CD14-positive monocyte (primary cell): Measurements from ENCODE around the gene CNTLN. TPM values are rescaled to one million over a fixed set of nuclear protein-coding genes. Genes with fewer than 3 reads are reported as not detected.
A peak's percentile ranks its signal among the peaks of the same experiment; 100 is the strongest.

Experiments
- DNase-seq, 3 donors: peaks; one replicate each; pipeline ENCODE4 v3.0.0-alpha.2; 2011 to 2022
- H2AFZ ChIP-seq: 2 replicates; pipeline ENCODE4 v1.6.0; 2012; ENCODE audit warnings: mild to moderate bottlenecking, low read depth, low read length, inconsistent platforms; ENCODE audit not compliant: insufficient read depth, poor library complexity, severe bottlenecking
- H3K27ac ChIP-seq, 2 donors: 1 replicate in 1 of 2; 2 replicates in 1 of 2; pipeline ENCODE4 v1.5.1; 2012 to 2013; ENCODE audit warnings: low read length in 2 of 2, control low read depth in 1 of 2, inconsistent platforms in 1 of 2, low read depth in 1 of 2, mild to moderate bottlenecking in 1 of 2
- H3K27me3 ChIP-seq, 2 donors: one replicate each; pipeline versions ENCODE4 v1.6.0 to v1.6.1; 2011 to 2013; ENCODE audit warnings: low read length in 2 of 2; ENCODE audit not compliant: control insufficient read depth in 2 of 2, insufficient read depth in 2 of 2
- H3K36me3 ChIP-seq, 2 donors: replicated peaks in 1 of 2; 1 replicate in 1 of 2; 2 replicates in 1 of 2; pipeline versions ENCODE4 v1.5.1 to v1.6.1; 2012 to 2013; ENCODE audit warnings: low read length in 2 of 2, control low read depth in 1 of 2, inconsistent platforms in 1 of 2, mild to moderate bottlenecking in 1 of 2; ENCODE audit not compliant: insufficient read depth in 2 of 2, control insufficient read depth in 1 of 2
- H3K4me1 ChIP-seq, 2 donors: 1 replicate in 1 of 2; 2 replicates in 1 of 2; pipeline versions ENCODE4 v1.5.1 to v1.6.1; 2012 to 2013; ENCODE audit warnings: low read length in 2 of 2, control low read depth in 1 of 2, inconsistent platforms in 1 of 2, mild to moderate bottlenecking in 1 of 2, moderate library complexity in 1 of 2; ENCODE audit not compliant: insufficient read depth in 2 of 2, control insufficient read depth in 1 of 2
- H3K4me2 ChIP-seq: replicated peaks from 2 replicates; pipeline ENCODE3; 2012; ENCODE audit warnings: low read length, moderate library complexity, mild to moderate bottlenecking; ENCODE audit not compliant: poor library complexity, severe bottlenecking; ENCODE audit errors: extremely low read depth
- H3K4me3 ChIP-seq, 3 experiments: fragments of 200-600 bp in 1 of 3; sonication (generic) in 1 of 3; replicated peaks in 1 of 3; 1 replicate in 2 of 3; 2 replicates in 1 of 3; pipeline ENCODE4 v1.5.1; 2011 to 2013; ENCODE audit warnings: low read length in 3 of 3, mild to moderate bottlenecking in 3 of 3, control low read depth in 2 of 3, low read depth in 2 of 3, inconsistent platforms in 1 of 3, moderate library complexity in 1 of 3
- H3K79me2 ChIP-seq: 2 replicates; pipeline ENCODE4 v1.6.0; 2012; ENCODE audit warnings: mild to moderate bottlenecking, control low read depth, inconsistent platforms, low read length, moderate library complexity; ENCODE audit not compliant: insufficient read depth
- H3K9ac ChIP-seq: 2 replicates; pipeline ENCODE4 v1.6.0; 2017; ENCODE audit warnings: low read length, mild to moderate bottlenecking; ENCODE audit not compliant: insufficient read depth, poor library complexity, severe bottlenecking
- H3K9me3 ChIP-seq, 2 donors: replicated peaks in 1 of 2; 1 replicate in 1 of 2; 2 replicates in 1 of 2; pipeline versions ENCODE4 v1.5.1 to v1.6.1; 2012 to 2013; ENCODE audit warnings: low read length in 2 of 2, control low read depth in 1 of 2; ENCODE audit not compliant: control insufficient read depth in 1 of 2, insufficient read depth in 1 of 2
- H4K20me1 ChIP-seq: 2 replicates; pipeline ENCODE4 v1.6.0; 2012; ENCODE audit warnings: mild to moderate bottlenecking, low read length, control low read depth, moderate library complexity; ENCODE audit not compliant: insufficient read depth
- H3K27ac Mint-ChIP-seq, 7 donors: one replicate each; pipeline ENCODE4 v1.8.0; 2020; ENCODE audit warnings: mild to moderate bottlenecking in 7 of 7, mixed read lengths in 7 of 7, moderate library complexity in 6 of 7, inconsistent platforms in 2 of 7
- H3K27me3 Mint-ChIP-seq, 3 donors: one replicate each; pipeline ENCODE4 v1.8.0; 2021 to 2022; ENCODE audit warnings: low read depth in 3 of 3, mild to moderate bottlenecking in 3 of 3, mixed read lengths in 3 of 3, moderate library complexity in 3 of 3, inconsistent platforms in 1 of 3
- H3K36me3 Mint-ChIP-seq, 2 donors: one replicate each; pipeline ENCODE4 v1.8.0; 2020; ENCODE audit warnings: mixed read lengths in 2 of 2, inconsistent platforms in 1 of 2, mild to moderate bottlenecking in 1 of 2
- H3K4me1 Mint-ChIP-seq: one replicate; pipeline ENCODE4 v1.8.0; 2020; ENCODE audit warnings: mild to moderate bottlenecking, mixed read lengths
- H3K4me3 Mint-ChIP-seq, 2 donors: one replicate each; pipeline ENCODE4 v1.8.0; 2020; ENCODE audit warnings: mild to moderate bottlenecking in 2 of 2, mixed read lengths in 2 of 2, moderate library complexity in 1 of 2
- H3K9me3 Mint-ChIP-seq, 7 donors: one replicate each; pipeline ENCODE4 v1.8.0; 2020 to 2022; ENCODE audit warnings: mixed read lengths in 7 of 7, mild to moderate bottlenecking in 6 of 7, moderate library complexity in 6 of 7, inconsistent platforms in 2 of 7
- CTCF ChIP-seq: fragments of 200-600 bp; IDR thresholded peaks from one replicate; pipeline ENCODE4 v1.8.0; 2022; ENCODE audit warnings: antibody characterized with exemption, mild to moderate bottlenecking
- WGBS: methylation state at CpG from one replicate; pipeline ENCODE4 v1.1.5; 2013; ENCODE audit warnings: missing lambda C conversion rate; ENCODE audit not compliant: insufficient coverage; 5-methylcytosine and 5-hydroxymethylcytosine counted together
- intact Hi-C, 2 donors: fragments of 100-400 bp; cut with micrococcal nuclease; formaldehyde crosslinking; loops; one replicate each; pipeline versions ENCODE4 v1.15.0 to v1.15.1; 2023
- polyA plus RNA-seq, 3 donors: library from polyadenylated mRNA; depleted of rRNA in 1 of 3; unstranded in 2 of 3; stranded (reverse) in 1 of 3; fragments of 300-500 nt in 2 of 3; fragments of >200 nt in 1 of 3; fragmentation: Illumina TruSeq in 2 of 3; gene quantifications; 1 replicate in 2 of 3; 2 replicates in 1 of 3; pipeline ENCODE4 v1.2.3, GENCODE V29; 2012 to 2021

Gene CNTLN
- polyA plus RNA-seq, 3 donors, result 2.2 to 5.6 (median 4.0) TPM

GRCh38 chr9:17130291-17130690 lies 4.5 kb upstream of the CNTLN start:
- Histone ChIP-seq H3K4me1 (peaks cover 13 to 18% of the 10 kb centered on the region in 2 donors), H3K27me3 (no peaks in the 10 kb centered on the region), H3K9me3 (no peaks in the 10 kb centered on the region), H3K79me2 (peaks cover 5% of the 10 kb centered on the region), H3K9ac (no peak overlapping the region), H3K4me3 (peak overlapping the region in 1 of 3 experiments; percentile 37), H3K27ac (peak overlapping the region in 1 of 2 donors; percentile 70), H2AFZ (peak overlapping the region; percentile 51), H3K36me3 (no peaks in the 10 kb centered on the region), H4K20me1 (no peaks in the 10 kb centered on the region), H3K4me2 (peak overlapping the region; percentile 54)
- no peak for TF ChIP-seq CTCF
- H3K27ac Mint-ChIP-seq, result peak overlapping the region in 5 of 7 donors; percentile 11 to 72 (median 37)
- H3K27me3 Mint-ChIP-seq, result peaks cover 2 to 4% (median 2%) of the 10 kb centered on the region in 3 donors
- intact Hi-C loops, result no loop called here
- peaks cover 19% of the 10 kb centered on the region for H3K4me1 Mint-ChIP-seq
- H3K4me3 Mint-ChIP-seq, result no peak overlapping the region
- peaks cover 0 to 2% of the 10 kb centered on the region in 2 donors for H3K36me3 Mint-ChIP-seq
- H3K9me3 Mint-ChIP-seq, result peaks cover 0 to 3% (median 0%) of the 10 kb centered on the region in 7 donors
- WGBS, result no CpG with 5 or more reads among the region's 4 CpGs
- peak; percentile 31 to 56 (median 44) for DNase-seq

GRCh38 chr9:17130725-17131124 lies 4.1 kb upstream of the CNTLN start:
- Histone ChIP-seq H4K20me1 (no peaks in the 10 kb centered on the region), H3K4me3 (peak overlapping the region in 1 of 3 experiments; percentile 37)
- H3K27ac Mint-ChIP-seq, result peak overlapping the region in 5 of 7 donors; percentile 13 to 72 (median 50)

More at GRCh38 chr9:17130725-17131124, 4.1 kb upstream of the CNTLN start:
- no peak for TF ChIP-seq CTCF
- H3K4me2 ChIP-seq, result peak overlapping the region; percentile 54
- no peaks in the 10 kb centered on the region for H3K9me3 ChIP-seq
- H2AFZ ChIP-seq, result peak overlapping the region; percentile 51
- peaks cover 21% of the 10 kb centered on the region for H3K4me1 Mint-ChIP-seq
- WGBS, result 33% methylated on average over 1 of the region's 2 CpGs
- intact Hi-C loops, result no loop called here
- DNase-seq, result no peak
- H3K36me3 Mint-ChIP-seq, result peaks cover 0 to 2% of the 10 kb centered on the region in 2 donors
- H3K27me3 ChIP-seq, result no peaks in the 10 kb centered on the region
- H3K9ac ChIP-seq, result no peak overlapping the region
- H3K79me2 ChIP-seq, result peaks cover 9% of the 10 kb centered on the region
- no peak overlapping the region for H3K4me3 Mint-ChIP-seq
- H3K4me1 ChIP-seq, result peaks cover 17 to 18% of the 10 kb centered on the region in 2 donors
- H3K27me3 Mint-ChIP-seq, result peaks cover under 1 to 4% (median 2%) of the 10 kb centered on the region in 3 donors
- peaks cover 0 to 3% (median 0%) of the 10 kb centered on the region in 7 donors for H3K9me3 Mint-ChIP-seq
- peak overlapping the region in 1 of 2 donors; percentile 70 for H3K27ac ChIP-seq
- H3K36me3 ChIP-seq, result no peaks in the 10 kb centered on the region
